ENCODE measurements around the gene CECR2.

DNA sequence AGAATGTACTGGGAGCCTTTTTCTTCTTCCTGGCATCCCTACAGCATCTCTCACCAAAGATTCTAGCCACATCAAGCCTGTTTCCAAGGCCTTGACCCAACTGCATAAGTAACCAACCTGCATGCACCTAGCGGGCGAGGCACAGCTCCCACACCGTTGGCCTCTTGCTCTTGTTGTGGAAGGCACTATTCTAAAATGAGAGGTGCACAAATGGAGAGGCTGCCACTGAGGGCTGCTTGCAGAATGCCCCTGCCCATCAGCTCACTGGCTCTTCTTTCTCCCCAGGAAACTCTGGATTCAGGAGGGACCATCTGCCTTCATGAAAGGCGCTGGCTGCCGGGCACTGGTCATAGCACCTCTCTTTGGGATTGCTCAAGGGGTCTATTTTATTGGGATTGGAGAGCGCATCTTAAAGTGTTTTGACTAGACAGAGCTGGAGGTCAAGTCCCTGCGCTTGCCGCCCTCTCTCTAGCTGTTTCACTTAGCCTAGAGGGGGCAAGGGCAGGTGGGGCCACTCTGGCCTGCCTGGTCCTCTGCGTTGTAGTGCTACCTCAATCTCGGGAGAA is 220.6 kb downstream of the CECR2 start:
- TF ChIP-seq CTCF (conservative IDR thresholded peaks at IDR 0.05; ENCODE audit: low read depth, low read length) (no peak), EZH2 (IDR thresholded peaks at IDR 0.05; ENCODE audit: borderline replicate concordance, low read depth, low read length, poor library complexity, severe bottlenecking) (no peak)

Data from A673 (cell line).